ENCODE data around the gene PGM1.

The PGM1 gene

GRCh38 chr1:63701187-63701586 is 108.0 kb downstream of the PGM1 start:
- no peak for DNase-seq (ENCODE audit: low spot score)

GRCh38 chr1:63703701-63704107 is 110.5 kb downstream of the PGM1 start:
- no peak for DNase-seq (ENCODE audit: low spot score)

DNA sequence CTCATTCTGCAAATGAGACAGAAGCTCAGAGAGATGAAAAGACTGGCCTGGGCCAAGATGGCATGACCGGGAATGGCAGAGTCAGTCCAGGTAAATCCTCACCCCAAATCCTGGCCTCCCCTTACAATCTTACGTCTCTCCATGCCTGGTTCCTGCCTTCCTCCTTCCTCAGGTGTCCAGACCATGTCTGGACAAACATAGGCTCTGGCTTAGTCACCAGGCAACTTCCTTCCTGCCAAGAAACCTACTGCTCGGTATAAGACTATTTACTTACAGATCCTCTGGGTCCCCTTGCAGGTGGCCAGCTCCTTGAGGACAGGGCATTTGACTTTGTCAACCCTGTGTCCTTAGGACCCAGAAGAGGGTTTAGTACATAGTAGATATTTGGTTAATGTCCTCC is 111.2 kb downstream of the PGM1 start:
- DNase-seq (ENCODE audit: low spot score) = no peak

DNA sequence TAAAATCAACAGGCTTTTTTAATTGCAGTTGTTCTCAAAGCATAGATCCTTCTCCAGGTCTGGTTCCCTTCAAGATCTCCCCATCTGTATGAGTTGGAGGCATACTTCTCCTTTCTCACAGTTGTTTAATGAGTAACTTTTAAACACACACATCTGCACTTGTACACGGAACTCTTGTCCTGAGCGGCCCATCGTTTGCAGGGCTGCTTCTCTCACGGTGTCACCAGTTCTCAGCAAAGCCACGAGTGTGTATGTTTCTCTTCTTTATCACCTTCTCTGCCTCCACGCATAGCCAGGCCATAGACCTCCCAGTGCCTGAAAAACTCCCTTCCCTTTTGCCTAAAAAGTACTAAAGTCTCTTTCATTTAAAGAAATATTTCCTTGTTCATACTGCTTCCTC is 111.9 kb downstream of the PGM1 start:
- DNase-seq (ENCODE audit: low spot score) = no peak

- DNase-seq (ENCODE audit: low spot score) = no peak
These were observed 116.1 kb downstream of the PGM1 start for GRCh38 chr1:63709267-63709828.
